Ectodermal cell (in vitro differentiated cells): ENCODE results near the gene NRTN.
"Not testable (repeated sequence)": the region's sequence is repeated elsewhere in the genome, so short reads cannot be mapped to it uniquely, and the experiment has no call there.

Experiments used
- H3K27ac ChIP-seq: 2 replicates; pipeline ENCODE4 v1.7.0; 2013; ENCODE audit warnings: mild to moderate bottlenecking, low read depth, low read length; ENCODE audit not compliant: insufficient read depth, poor library complexity, severe bottlenecking
- H3K27me3 ChIP-seq: 2 replicates; pipeline ENCODE4 v1.7.0; 2013; ENCODE audit warnings: mild to moderate bottlenecking, low read length; ENCODE audit not compliant: insufficient read depth, control insufficient read depth, poor library complexity, severe bottlenecking
- H3K36me3 ChIP-seq: one replicate; pipeline ENCODE4 v1.7.0; 2013; ENCODE audit warnings: low read length; ENCODE audit not compliant: control insufficient read depth, insufficient read depth
- H3K4me1 ChIP-seq: one replicate; pipeline ENCODE4 v1.7.0; 2013; ENCODE audit warnings: low read length; ENCODE audit not compliant: control insufficient read depth, insufficient read depth
- H3K4me3 ChIP-seq: 2 replicates; pipeline ENCODE4 v1.7.0; 2013; ENCODE audit warnings: low read depth, low read length, control low read depth; ENCODE audit not compliant: insufficient read depth
- H3K9me3 ChIP-seq: 2 replicates; pipeline ENCODE4 v1.7.0; 2013; ENCODE audit warnings: mild to moderate bottlenecking, low read length, moderate library complexity; ENCODE audit not compliant: control insufficient read depth
- WGBS, 2 experiments: methylation state at CpG; one replicate each; pipeline ENCODE4 v1.1.7; 2013; ENCODE audit warnings: missing lambda C conversion rate in 2 of 2; 5-methylcytosine and 5-hydroxymethylcytosine counted together

Gene NRTN

GRCh38 chr19:5854121-5854520 is 49.3 kb downstream of the NRTN start:
- not testable (repeated sequence) for H3K27ac ChIP-seq, H3K4me1 ChIP-seq, H3K36me3 ChIP-seq, H3K4me3 ChIP-seq, H3K9me3 ChIP-seq, H3K27me3 ChIP-seq
- 93% methylated on average over 10 of the region's 10 CpGs for WGBS, 2 experiments

- not testable (repeated sequence) for H3K27ac ChIP-seq, H3K9me3 ChIP-seq, H3K27me3 ChIP-seq, H3K36me3 ChIP-seq, H3K4me3 ChIP-seq, H3K4me1 ChIP-seq
- WGBS, 2 experiments, result 75 to 82% methylated on average over 9 of the region's 9 CpGs
Measured at GRCh38 chr19:5855151-5855550, 50.3 kb downstream of the NRTN start.

GRCh38 chr19:5857203-5858081 is 52.6 kb downstream of the NRTN start:
- WGBS, 2 experiments, result 91 to 92% methylated on average over 18 of the region's 18 CpGs
- H3K4me3 ChIP-seq, result no peak overlapping the region
- H3K4me1 ChIP-seq, result peaks cover 4% of the 10 kb centered on the region
- no peaks in the 10 kb centered on the region for H3K27me3 ChIP-seq
- H3K36me3 ChIP-seq, result no peaks in the 10 kb centered on the region
- no peak overlapping the region for H3K27ac ChIP-seq
- H3K9me3 ChIP-seq, result no peaks in the 10 kb centered on the region

- 88 to 91% methylated on average over 11 of the region's 11 CpGs for WGBS, 2 experiments
- no peak overlapping the region for H3K4me3 ChIP-seq
- no peak overlapping the region for H3K27ac ChIP-seq
- H3K9me3 ChIP-seq, result no peaks in the 10 kb centered on the region
- no peaks in the 10 kb centered on the region for H3K27me3 ChIP-seq
- H3K36me3 ChIP-seq, result no peaks in the 10 kb centered on the region
- H3K4me1 ChIP-seq, result no peaks in the 10 kb centered on the region
Measured at GRCh38 chr19:5863030-5863665, 58.3 kb downstream of the NRTN start.

- WGBS, 2 experiments, result 90 to 91% methylated on average over 9 of the region's 9 CpGs
- no peaks in the 10 kb centered on the region for H3K4me1 ChIP-seq
- H3K9me3 ChIP-seq, result no peaks in the 10 kb centered on the region
- no peak overlapping the region for H3K27ac ChIP-seq
- H3K4me3 ChIP-seq, result no peak overlapping the region
- H3K36me3 ChIP-seq, result no peaks in the 10 kb centered on the region
- no peaks in the 10 kb centered on the region for H3K27me3 ChIP-seq
Measured at GRCh38 chr19:5864013-5864720, 59.3 kb downstream of the NRTN start.

GRCh38 chr19:5864725-5865486 is 60.0 kb downstream of the NRTN start:
- Histone ChIP-seq H3K4me3 (no peak overlapping the region), H3K4me1 (no peaks in the 10 kb centered on the region), H3K36me3 (no peaks in the 10 kb centered on the region), H3K9me3 (no peaks in the 10 kb centered on the region), H3K27me3 (no peaks in the 10 kb centered on the region), H3K27ac (no peak overlapping the region)
- WGBS, 2 experiments, result 93% methylated on average over 14 of the region's 14 CpGs

GRCh38 chr19:5865772-5866171 is 60.9 kb downstream of the NRTN start:
- Histone ChIP-seq H3K4me3 (no peak overlapping the region), H3K27ac (no peak overlapping the region), H3K9me3 (no peaks in the 10 kb centered on the region), H3K27me3 (no peaks in the 10 kb centered on the region), H3K4me1 (no peaks in the 10 kb centered on the region), H3K36me3 (no peaks in the 10 kb centered on the region)
- WGBS, 2 experiments, result 93 to 96% methylated on average over 11 of the region's 11 CpGs

GRCh38 chr19:5867201-5868136 is 62.6 kb downstream of the NRTN start:
- no peaks in the 10 kb centered on the region for H3K27me3 ChIP-seq
- H3K27ac ChIP-seq, result no peak overlapping the region
- WGBS, 2 experiments, result 89% methylated on average over 31 of the region's 31 CpGs
- no peaks in the 10 kb centered on the region for H3K9me3 ChIP-seq
- H3K4me1 ChIP-seq, result no peaks in the 10 kb centered on the region
- H3K4me3 ChIP-seq, result no peak overlapping the region
- H3K36me3 ChIP-seq, result no peaks in the 10 kb centered on the region

- Histone ChIP-seq H3K4me3 (no peak overlapping the region), H3K4me1 (peaks cover under 1% of the 10 kb centered on the region), H3K36me3 (no peaks in the 10 kb centered on the region), H3K27me3 (no peaks in the 10 kb centered on the region), H3K27ac (no peak overlapping the region), H3K9me3 (no peaks in the 10 kb centered on the region)
- 91 to 93% methylated on average over 12 of the region's 12 CpGs for WGBS, 2 experiments
Measured at GRCh38 chr19:5870986-5871394, 66.1 kb downstream of the NRTN start.
